Measurements from ENCODE around the gene TRIM25. TPM values are rescaled to one million over a fixed set of nuclear protein-coding genes. Genes with fewer than 3 reads are reported as not detected.

The TRIM25 gene
- total RNA-seq, 2 donors from 2014 or later, result 18.8 to 21.3 TPM

DNA sequence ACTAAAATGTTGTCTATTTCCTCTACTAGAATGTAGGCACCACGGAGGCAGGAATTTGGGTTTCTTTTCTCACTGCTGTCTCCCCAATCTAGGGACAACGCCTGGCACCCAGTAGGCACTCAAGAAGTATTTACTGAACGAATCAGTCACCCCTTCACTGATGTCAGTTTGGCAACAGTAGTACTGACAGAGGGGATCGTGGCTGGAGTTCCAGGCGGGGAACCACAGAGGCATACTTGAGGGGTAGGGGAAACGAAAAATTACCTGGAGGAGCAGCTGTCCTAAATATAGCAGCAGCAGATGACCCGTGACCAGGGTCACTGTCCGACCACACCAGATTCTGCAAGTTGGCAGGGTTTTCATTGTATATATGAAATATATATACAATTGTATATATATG is 33.3 kb downstream of the TRIM25 start:
- DNase-seq, result no peak
- WGBS, 2 experiments (ENCODE audit: insufficient coverage in 1 of 2, insufficient read length in 1 of 2), result 84 to 88% methylated on average over 6 to 7 of the region's 8 CpGs
- peaks cover 3% of the 10 kb centered on the region for H3K27me3 Mint-ChIP-seq (ENCODE audit: insufficient read depth)
- Histone ChIP-seq H3K9me3 (ENCODE audit: control insufficient read depth, low read length) (no peaks in the 10 kb centered on the region), H3K9ac (ENCODE audit: extremely low read depth, low read length, poor library complexity, severe bottlenecking) (no peak overlapping the region), H3K27ac (ENCODE audit: low read depth, low read length) (no peak overlapping the region), H3K4me3 (ENCODE audit: low read length) (no peak overlapping the region), H3K27me3 (ENCODE audit: control insufficient read depth, insufficient read depth, low read length, poor library complexity, severe bottlenecking) (no peaks in the 10 kb centered on the region), H3K4me1 (ENCODE audit: control insufficient read depth, insufficient read depth, low read length) (no peaks in the 10 kb centered on the region), H3K36me3 (ENCODE audit: control insufficient read depth, insufficient read depth, low read length) (no peaks in the 10 kb centered on the region)
- H3K4me3 Mint-ChIP-seq, result no peak overlapping the region
- H3K36me3 Mint-ChIP-seq (ENCODE audit: low read depth), result no peaks in the 10 kb centered on the region
- H3K4me1 Mint-ChIP-seq, result peaks cover 5% of the 10 kb centered on the region
- H3K9me3 Mint-ChIP-seq, result peaks cover 2% of the 10 kb centered on the region
- TF ChIP-seq, protein P1, sequence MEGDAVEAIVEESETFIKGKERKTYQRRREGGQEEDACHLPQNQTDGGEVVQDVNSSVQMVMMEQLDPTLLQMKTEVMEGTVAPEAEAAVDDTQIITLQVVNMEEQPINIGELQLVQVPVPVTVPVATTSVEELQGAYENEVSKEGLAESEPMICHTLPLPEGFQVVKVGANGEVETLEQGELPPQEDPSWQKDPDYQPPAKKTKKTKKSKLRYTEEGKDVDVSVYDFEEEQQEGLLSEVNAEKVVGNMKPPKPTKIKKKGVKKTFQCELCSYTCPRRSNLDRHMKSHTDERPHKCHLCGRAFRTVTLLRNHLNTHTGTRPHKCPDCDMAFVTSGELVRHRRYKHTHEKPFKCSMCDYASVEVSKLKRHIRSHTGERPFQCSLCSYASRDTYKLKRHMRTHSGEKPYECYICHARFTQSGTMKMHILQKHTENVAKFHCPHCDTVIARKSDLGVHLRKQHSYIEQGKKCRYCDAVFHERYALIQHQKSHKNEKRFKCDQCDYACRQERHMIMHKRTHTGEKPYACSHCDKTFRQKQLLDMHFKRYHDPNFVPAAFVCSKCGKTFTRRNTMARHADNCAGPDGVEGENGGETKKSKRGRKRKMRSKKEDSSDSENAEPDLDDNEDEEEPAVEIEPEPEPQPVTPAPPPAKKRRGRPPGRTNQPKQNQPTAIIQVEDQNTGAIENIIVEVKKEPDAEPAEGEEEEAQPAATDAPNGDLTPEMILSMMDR (conservative IDR thresholded peaks at IDR 0.05), result no peak
- no peak overlapping the region for H3K27ac Mint-ChIP-seq

DNA sequence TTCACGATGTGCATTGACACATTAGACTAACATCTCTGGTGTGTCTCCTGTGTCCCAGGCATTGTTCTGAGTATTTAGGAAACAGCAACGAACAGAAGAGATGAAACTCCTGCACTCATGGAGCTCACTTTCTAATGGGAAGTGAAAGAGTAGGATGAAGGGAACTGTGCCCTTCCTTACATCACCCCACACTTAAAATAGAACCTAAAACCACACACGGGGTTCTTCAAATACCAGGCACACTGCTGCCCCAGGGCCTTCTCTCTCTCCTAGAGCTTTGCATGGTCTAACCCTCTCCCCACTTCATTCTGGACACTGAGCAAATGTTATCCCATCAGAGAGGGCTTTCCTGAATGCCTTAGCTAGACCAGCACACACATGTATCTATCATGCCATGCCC is 33.7 kb downstream of the TRIM25 start:
- H3K27ac ChIP-seq (ENCODE audit: low read depth, low read length), result no peak overlapping the region
- no peaks in the 10 kb centered on the region for H3K27me3 ChIP-seq (ENCODE audit: control insufficient read depth, insufficient read depth, low read length, poor library complexity, severe bottlenecking)
- WGBS, 2 experiments (ENCODE audit: insufficient coverage in 1 of 2, insufficient read length in 1 of 2), result 91 to 94% methylated on average over 3 of the region's 3 CpGs
- no peak for DNase-seq
- H3K4me3 ChIP-seq (ENCODE audit: low read length), result no peak overlapping the region
- Mint-ChIP-seq H3K4me3 (no peak overlapping the region), H3K4me1 (peaks cover under 1% of the 10 kb centered on the region), H3K36me3 (ENCODE audit: low read depth) (no peaks in the 10 kb centered on the region), H3K9me3 (peaks cover 2% of the 10 kb centered on the region), H3K27ac (no peak overlapping the region), H3K27me3 (ENCODE audit: insufficient read depth) (peaks cover 3% of the 10 kb centered on the region)
- no peaks in the 10 kb centered on the region for H3K36me3 ChIP-seq (ENCODE audit: control insufficient read depth, insufficient read depth, low read length)
- no peaks in the 10 kb centered on the region for H3K4me1 ChIP-seq (ENCODE audit: control insufficient read depth, insufficient read depth, low read length)
- TF ChIP-seq, protein P1 (conservative IDR thresholded peaks at IDR 0.05), result no peak
- no peak overlapping the region for H3K9ac ChIP-seq (ENCODE audit: extremely low read depth, low read length, poor library complexity, severe bottlenecking)
- no peaks in the 10 kb centered on the region for H3K9me3 ChIP-seq (ENCODE audit: control insufficient read depth, low read length)

DNA sequence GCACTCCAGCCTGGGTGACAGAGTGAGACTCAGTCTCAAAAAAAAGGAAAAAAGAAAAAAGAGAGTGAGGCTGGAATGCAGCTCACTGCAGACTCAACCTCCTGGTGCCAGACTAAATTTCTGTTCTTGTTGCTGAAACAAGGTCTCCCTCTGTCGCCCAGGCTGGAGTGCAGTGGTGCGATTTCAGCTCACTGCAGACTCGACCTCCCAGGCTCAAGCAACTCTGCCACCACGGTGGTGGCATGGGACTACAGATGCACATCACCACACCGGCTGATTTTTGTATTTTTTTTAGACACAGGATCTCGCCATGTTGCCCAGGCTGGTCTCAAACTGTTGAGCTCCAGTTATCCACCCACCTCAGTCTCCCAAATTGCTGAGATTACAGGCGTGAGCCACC is 34.6 kb downstream of the TRIM25 start:
- Mint-ChIP-seq H3K9me3 (peaks cover 2% of the 10 kb centered on the region), H3K27me3 (ENCODE audit: insufficient read depth) (peaks cover 3% of the 10 kb centered on the region), H3K27ac (no peak overlapping the region), H3K36me3 (ENCODE audit: low read depth) (no peaks in the 10 kb centered on the region), H3K4me1 (no peaks in the 10 kb centered on the region), H3K4me3 (no peak overlapping the region)
- H3K4me3 ChIP-seq (ENCODE audit: low read length), result no peak overlapping the region
- no peaks in the 10 kb centered on the region for H3K27me3 ChIP-seq (ENCODE audit: control insufficient read depth, insufficient read depth, low read length, poor library complexity, severe bottlenecking)
- no peak overlapping the region for H3K27ac ChIP-seq (ENCODE audit: low read depth, low read length)
- no peak for DNase-seq
- 90 to 94% methylated on average over 6 to 7 of the region's 7 CpGs for WGBS, 2 experiments (ENCODE audit: insufficient coverage in 1 of 2, insufficient read length in 1 of 2)
- TF ChIP-seq, protein P1 (conservative IDR thresholded peaks at IDR 0.05), result no peak
- no peak overlapping the region for H3K9ac ChIP-seq (ENCODE audit: extremely low read depth, low read length, poor library complexity, severe bottlenecking)
- H3K9me3 ChIP-seq (ENCODE audit: control insufficient read depth, low read length), result no peaks in the 10 kb centered on the region
- no peaks in the 10 kb centered on the region for H3K4me1 ChIP-seq (ENCODE audit: control insufficient read depth, insufficient read depth, low read length)
- no peaks in the 10 kb centered on the region for H3K36me3 ChIP-seq (ENCODE audit: control insufficient read depth, insufficient read depth, low read length)

Measured in endodermal cell (in vitro differentiated cells).